GM18507 (cell line): ENCODE data around the gene RHBDD3.

Experiments used
- DNase-seq: peaks from one replicate; pipeline ENCODE4 v3.0.0; 2011; ENCODE audit warnings: low read depth; ENCODE audit not compliant: insufficient read length; ENCODE audit errors: extremely low spot score
- FAIRE-seq: peaks from 2 replicates; lab custom pipeline; 2011; peaks lifted over from hg19 to GRCh38; lab: Jason Lieb, UNC

RHBDD3 gene

DNA sequence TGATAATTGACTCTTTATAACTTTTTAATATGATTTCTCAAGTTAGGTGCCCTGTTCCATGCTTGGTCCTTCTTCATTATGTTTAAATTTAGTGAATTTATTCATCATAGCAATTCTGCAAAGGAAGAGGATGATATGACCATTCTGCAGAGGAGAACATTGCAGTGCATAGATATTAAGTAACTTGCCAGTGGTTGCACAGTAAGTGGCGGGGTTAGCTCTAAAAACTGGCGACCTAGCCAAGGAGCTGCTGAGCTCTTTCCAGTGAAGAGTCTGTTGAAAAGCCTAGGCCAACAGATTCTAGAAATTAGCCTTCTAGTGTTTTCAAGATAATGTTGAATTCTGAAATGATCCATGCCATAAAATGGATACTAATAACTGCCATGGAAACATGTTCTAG is 4.8 kb upstream of the RHBDD3 start:
- FAIRE-seq (no peak), DNase-seq (no peak)

- FAIRE-seq: peak; percentile 69
- no peak for DNase-seq
These were observed 2.9 kb upstream of the RHBDD3 start for GRCh38 chr22:29270475-29271271.

DNA sequence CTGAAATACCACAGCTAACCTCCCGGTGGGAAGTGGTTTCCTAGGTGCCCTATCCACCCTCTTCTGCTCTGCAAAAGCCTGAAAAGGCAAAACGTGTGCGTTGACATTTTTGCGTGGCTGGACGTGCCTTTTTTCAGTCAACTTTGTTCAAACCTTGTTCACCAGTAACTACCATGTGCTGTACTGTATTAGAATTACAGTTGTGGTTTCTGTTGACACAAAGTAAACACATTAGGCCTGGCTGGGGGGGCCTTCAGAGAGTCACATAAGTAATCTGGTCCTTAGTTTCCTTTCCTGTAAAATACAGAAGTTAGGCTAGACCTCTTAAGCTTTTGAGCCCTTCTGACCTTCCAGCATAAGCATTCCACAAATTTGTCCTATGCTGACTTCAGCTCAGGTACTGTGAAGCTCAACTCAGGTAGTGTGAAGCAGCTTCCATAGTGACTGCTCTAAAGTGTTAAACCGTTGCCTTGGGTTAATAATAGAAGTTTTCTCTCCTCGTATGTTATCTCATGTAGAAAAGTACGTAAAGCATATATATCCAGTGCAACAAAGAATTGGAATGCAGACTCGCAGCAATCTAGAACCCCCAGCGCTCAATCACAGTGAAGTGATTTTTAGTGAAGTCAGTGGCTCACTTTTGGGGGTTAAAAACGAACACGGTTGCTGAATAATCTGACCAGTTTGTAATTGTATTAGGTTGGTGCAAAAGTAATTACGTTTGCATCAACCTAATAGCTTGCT is 2.1 kb upstream of the RHBDD3 start:
- DNase-seq: no peak
- FAIRE-seq: peak; percentile 12

DNA sequence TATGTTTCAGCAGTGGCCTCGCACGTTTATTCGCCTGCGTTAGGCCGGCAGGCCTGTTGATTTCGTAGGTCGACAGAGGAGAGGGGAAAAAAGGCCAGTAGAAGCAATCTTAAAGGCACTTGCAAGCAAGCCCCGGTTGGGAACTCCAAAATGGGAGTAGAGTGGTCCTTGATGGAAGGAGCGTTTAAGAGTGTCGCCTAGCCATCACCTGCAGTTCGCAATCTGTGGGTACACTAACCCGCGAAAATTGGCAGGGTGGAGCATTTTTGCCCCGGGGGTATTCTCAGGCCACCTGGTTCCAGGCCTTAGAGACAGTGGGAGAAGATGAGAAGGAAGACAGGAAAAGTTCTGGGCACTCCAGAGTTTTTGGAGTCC is 1.4 kb upstream of the RHBDD3 start:
- FAIRE-seq (no peak), DNase-seq (no peak)

DNA sequence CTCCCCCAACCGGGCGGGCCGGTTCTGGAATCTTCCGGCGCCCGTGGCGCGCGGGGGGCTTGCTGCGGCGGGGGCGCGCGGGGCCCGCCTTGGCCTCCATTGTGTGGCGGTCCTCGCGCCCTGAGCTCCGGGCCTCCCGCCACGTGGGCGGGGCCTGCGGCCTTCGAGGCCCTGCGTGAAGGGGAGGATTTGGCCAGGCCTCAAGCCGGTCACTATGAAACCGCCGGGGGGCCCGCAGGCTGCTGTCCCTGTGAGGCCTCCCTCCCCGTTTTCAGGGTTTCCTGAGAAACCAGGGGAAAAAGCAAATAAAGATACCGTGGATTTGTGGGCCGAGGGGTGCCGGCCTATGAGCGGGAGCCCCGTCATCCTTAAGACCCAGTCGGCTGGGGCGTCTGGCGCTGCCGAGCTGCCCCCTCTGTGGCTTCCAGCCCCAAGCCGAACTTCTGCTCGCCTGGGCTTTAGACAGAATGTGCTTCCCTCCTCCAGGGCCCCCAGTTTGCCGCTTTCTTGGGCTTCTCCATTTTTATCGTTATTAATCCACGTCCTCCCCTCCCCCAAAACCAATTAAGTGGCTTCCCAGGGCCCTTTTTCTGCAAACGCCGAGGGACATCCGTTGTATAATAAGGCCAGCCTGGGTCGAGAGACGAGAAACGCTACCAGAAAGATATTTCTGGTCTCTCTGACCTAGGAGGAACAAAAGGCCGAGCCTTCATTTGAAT is 889 bp upstream of the RHBDD3 start:
- FAIRE-seq (no peak), DNase-seq (no peak)

DNA sequence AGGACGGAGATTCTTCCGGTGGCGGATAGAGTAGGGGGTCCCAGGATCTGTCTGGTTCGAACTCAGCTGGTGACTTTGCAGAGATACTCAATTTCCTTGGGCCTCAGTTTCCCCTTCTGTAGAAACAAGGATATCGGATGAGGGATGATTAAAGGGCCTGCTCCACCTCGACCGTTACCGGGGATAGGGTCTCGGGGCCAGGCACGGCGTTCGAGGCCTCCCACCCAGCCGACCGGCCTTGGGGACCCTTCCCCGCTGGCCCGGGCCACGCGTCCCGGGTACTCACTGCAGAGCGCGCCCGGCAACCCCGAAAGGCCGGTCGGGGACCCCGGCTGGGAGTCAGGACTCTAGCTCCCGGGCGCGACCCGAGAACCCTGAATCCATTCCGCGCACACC is 321 bp downstream of the RHBDD3 start:
- FAIRE-seq (no peak), DNase-seq (no peak)

- FAIRE-seq (no peak), DNase-seq (no peak)
These were observed 968 bp downstream of the RHBDD3 start for GRCh38 chr22:29266564-29267461.

DNA sequence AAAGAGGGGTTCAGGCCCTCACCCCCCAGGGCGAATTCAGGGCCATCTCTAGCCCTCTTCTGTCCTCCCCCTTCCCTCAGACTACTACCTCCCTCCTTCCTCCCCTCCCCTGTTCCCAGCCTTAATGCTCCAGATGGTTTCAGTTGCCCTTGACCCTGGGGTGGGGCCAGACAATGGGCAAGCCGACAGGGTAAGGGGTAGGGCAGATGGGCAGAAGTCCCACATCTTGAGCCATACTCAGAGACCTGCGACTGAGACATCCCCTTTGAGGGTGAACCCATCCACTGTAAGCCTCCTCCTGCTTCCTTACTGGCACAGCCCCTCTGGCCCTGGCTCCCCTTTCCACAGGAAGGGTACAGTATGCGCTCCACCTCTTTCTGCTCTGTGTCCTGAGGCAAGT is 1.9 kb downstream of the RHBDD3 start:
- FAIRE-seq: no peak
- DNase-seq: no peak

GRCh38 chr22:29265305-29265704 is 2.5 kb downstream of the RHBDD3 start:
- DNase-seq (no peak), FAIRE-seq (no peak)

GRCh38 chr22:29263791-29264276 is 3.9 kb downstream of the RHBDD3 start:
- FAIRE-seq (no peak), DNase-seq (no peak)

DNA sequence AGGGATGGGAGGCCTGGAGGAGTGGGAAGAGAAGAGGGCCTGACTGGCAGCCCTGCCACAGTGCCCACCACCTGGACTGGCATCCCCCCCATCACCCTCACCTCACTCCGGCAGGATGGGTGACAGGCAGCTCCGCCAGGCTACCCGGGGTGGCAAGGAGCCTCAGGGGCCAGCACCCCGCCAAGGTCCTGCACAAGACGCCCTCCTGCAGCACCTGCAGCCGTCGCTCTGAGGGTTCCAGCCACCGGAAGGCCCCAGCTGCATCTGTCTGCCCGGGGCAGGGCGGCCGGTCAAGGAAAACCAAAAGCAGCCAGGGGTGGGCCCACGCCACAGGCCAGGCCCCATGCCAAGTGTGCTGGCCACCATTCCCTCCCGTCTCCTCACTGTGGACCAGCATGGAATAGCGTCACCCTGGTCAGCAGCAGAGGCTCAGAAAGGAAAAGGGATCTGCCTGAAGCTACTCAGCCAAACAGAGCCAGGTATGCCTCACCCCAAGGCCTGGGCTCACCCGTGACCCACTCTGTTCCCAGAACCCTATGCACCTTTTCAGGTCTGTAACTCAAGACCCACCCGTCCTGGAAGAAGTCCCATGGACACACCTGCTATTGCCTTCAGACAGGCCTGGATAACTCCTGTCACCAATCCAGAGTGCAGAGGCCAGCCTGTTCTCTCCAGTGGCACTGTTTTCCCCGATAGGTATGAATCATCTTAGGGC is 7.0 kb downstream of the RHBDD3 start:
- FAIRE-seq (no peak), DNase-seq (no peak)

GRCh38 chr22:29260031-29260560 is 7.7 kb downstream of the RHBDD3 start:
- no peak for DNase-seq
- FAIRE-seq: no peak

DNA sequence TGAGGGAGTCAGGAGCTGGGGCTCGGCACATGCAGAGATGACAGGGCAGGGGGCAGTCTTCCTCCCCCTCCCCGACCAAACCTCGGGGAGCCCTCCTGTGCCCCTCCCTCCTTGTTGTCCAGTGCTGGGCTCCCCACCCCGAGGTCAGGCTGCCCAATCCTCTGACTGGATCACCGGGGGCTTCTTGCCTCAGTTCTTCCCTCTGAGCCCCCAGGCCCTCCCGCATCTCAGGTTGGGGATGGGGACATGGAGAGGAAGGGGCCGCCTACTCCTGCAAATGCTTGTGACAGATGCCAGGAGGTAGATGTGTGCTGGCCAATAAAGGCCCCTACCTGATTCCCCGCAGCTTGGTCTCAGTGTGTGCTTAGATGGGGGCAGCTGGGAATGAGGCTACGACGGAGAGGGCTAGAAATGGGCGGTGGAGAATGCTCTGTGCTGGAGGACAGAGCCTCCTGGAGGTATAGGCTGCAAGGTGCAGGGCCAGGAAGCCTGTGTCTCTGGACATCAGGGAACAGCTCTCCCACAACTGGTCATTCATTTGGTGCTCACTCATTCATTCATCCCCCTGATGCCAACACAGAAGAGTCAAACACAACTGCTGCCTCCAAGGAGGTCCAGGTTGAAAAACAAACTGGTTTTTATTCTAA is 8.4 kb downstream of the RHBDD3 start:
- no peak for DNase-seq
- no peak for FAIRE-seq

DNA sequence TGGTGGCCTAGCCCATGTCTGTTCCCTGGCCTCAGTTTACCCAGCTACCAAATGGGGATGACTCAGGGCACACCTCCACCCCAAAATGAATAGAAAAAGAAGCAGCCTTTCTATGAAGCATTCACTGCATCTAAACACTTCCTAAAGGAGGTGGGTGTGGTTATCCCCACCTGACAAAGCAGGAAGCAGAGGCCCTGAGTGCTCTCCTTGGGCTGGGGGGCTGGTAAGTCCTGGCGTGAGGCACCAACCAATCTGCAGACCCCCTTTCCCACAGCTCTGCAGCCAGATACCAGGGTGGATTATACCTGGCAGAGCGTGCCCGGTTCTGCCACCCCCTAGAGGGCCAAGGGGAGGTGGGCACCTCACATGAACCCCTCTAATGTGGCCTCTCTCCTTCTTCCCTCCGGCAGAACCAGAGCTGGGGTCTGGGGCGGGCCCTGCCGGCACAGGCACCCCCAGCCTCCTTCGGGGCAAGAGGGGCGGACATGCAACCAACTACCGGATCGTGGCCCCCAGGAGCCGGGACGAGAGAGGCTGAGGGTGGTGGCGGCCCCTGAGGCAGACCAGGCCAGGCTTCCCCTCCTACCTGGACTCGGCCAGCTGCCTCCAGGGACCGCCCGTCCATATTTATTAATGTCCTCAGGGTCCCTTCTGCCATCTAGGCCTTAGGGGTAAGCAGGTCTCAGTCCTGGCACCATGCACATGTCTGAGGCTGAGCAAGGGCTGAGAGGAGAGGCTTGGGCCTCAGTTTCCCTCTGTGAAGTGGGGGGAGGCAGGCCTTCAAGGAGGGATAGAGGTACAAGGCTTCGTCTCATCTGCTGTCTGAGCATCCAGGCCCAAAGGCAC is 9.2 kb downstream of the RHBDD3 start:
- no peak for FAIRE-seq

GRCh38 chr22:29257751-29258181 is 10.0 kb downstream of the RHBDD3 start:
- DNase-seq (no peak), FAIRE-seq (no peak)

More for the DNA sequence above, 9.2 kb downstream of the RHBDD3 start:
- no peak for DNase-seq

- DNase-seq: no peak
- FAIRE-seq: no peak
These were observed 11.0 kb downstream of the RHBDD3 start for GRCh38 chr22:29256606-29257325.
